ENCODE measurements around the gene TXNL4A.

- no peak for TF ChIP-seq CTCF (IDR thresholded peaks at IDR 0.05)
- TF ChIP-seq POLR2A (IDR thresholded peaks at IDR 0.05), result no peak
These were observed 50.2 kb downstream of the TXNL4A start for GRCh38 chr18:79938196-79938595.
